Measurements from ENCODE around the gene CLCN3. TPM values are rescaled to one million over a fixed set of nuclear protein-coding genes. Genes with fewer than 3 reads are reported as not detected.
"Not testable (repeated sequence)": the region's sequence is repeated elsewhere in the genome, so short reads cannot be mapped to it uniquely, and the experiment has no call there.

Gene CLCN3
- total RNA-seq, 2 donors from 2014 or later, result 137 to 148 TPM

GRCh38 chr4:169668069-169668721 lies 47.8 kb downstream of the CLCN3 start:
- H3K4me3 ChIP-seq, result no peak overlapping the region
- no peaks in the 10 kb centered on the region for H3K9me3 ChIP-seq
- no peak overlapping the region for H3K27ac ChIP-seq
- no peaks in the 10 kb centered on the region for H3K27me3 ChIP-seq
- no peak overlapping the region for H3K9ac ChIP-seq (ENCODE audit: low read depth in 2 of 2, low read length in 2 of 2)
- intact Hi-C loops (cut with DNase I), result no loop called here
- no peak for TF ChIP-seq CTCF (IDR thresholded peaks at IDR 0.05)
- H3K36me3 ChIP-seq, result no peaks in the 10 kb centered on the region
- H3K4me1 ChIP-seq, result peaks cover 4% of the 10 kb centered on the region
- no peak for DNase-seq

- H3K4me1 ChIP-seq, result no peaks in the 10 kb centered on the region
- H3K27me3 ChIP-seq, result no peaks in the 10 kb centered on the region
- H3K36me3 ChIP-seq, result no peaks in the 10 kb centered on the region
- no peaks in the 10 kb centered on the region for H3K9me3 ChIP-seq
- intact Hi-C loops (cut with DNase I), result no loop called here
- no peak for TF ChIP-seq CTCF (IDR thresholded peaks at IDR 0.05)
- DNase-seq, result no peak
- H3K27ac ChIP-seq, result no peak overlapping the region
- no peak overlapping the region for H3K9ac ChIP-seq (ENCODE audit: low read depth in 2 of 2, low read length in 2 of 2)
- no peak overlapping the region for H3K4me3 ChIP-seq
Measured at GRCh38 chr4:169675825-169676224, 55.4 kb downstream of the CLCN3 start.

- H3K4me1 ChIP-seq, result no peaks in the 10 kb centered on the region
- DNase-seq, result no peak
- no peak overlapping the region for H3K27ac ChIP-seq
- no peak for TF ChIP-seq CTCF (IDR thresholded peaks at IDR 0.05)
- no peak overlapping the region for H3K9ac ChIP-seq (ENCODE audit: low read depth in 2 of 2, low read length in 2 of 2)
- H3K36me3 ChIP-seq, result no peaks in the 10 kb centered on the region
- H3K27me3 ChIP-seq, result no peaks in the 10 kb centered on the region
- no peaks in the 10 kb centered on the region for H3K9me3 ChIP-seq
- H3K4me3 ChIP-seq, result no peak overlapping the region
- intact Hi-C loops (cut with DNase I), result no loop called here
Measured at GRCh38 chr4:169677150-169677748, 56.9 kb downstream of the CLCN3 start.

GRCh38 chr4:169678486-169678885 lies 58.1 kb downstream of the CLCN3 start:
- H3K9me3 ChIP-seq; H3K27ac ChIP-seq; H3K4me3 ChIP-seq; DNase-seq; H3K27me3 ChIP-seq; intact Hi-C loops (cut with DNase I); H3K9ac ChIP-seq (ENCODE audit: low read depth in 2 of 2, low read length in 2 of 2); H3K4me1 ChIP-seq; H3K36me3 ChIP-seq: not testable (repeated sequence)

GRCh38 chr4:169678951-169679591 lies 58.7 kb downstream of the CLCN3 start:
- DNase-seq; H3K27ac ChIP-seq; H3K4me3 ChIP-seq; H3K9ac ChIP-seq (ENCODE audit: low read depth in 2 of 2, low read length in 2 of 2); H3K27me3 ChIP-seq; H3K9me3 ChIP-seq; H3K4me1 ChIP-seq; intact Hi-C loops (cut with DNase I); H3K36me3 ChIP-seq: not testable (repeated sequence)

GRCh38 chr4:169682372-169683047 lies 62.1 kb downstream of the CLCN3 start:
- TF ChIP-seq CTCF (IDR thresholded peaks at IDR 0.05), result no peak
- Histone ChIP-seq H3K4me1 (no peaks in the 10 kb centered on the region), H3K27ac (no peak overlapping the region), H3K9ac (ENCODE audit: low read depth in 2 of 2, low read length in 2 of 2) (no peak overlapping the region), H3K4me3 (no peak overlapping the region), H3K36me3 (no peaks in the 10 kb centered on the region), H3K9me3 (no peaks in the 10 kb centered on the region), H3K27me3 (no peaks in the 10 kb centered on the region)
- intact Hi-C loops (cut with DNase I), result no loop called here
- no peak for DNase-seq
